Left ventricle myocardium inferior (tissue), 1 donor: ENCODE data around the gene AGR3. TPM values are rescaled to one million over a fixed set of nuclear protein-coding genes. Genes with fewer than 3 reads are reported as not detected.

Experiments used
- DNase-seq: peaks from one replicate; pipeline ENCODE4 v3.0.0-alpha.2; 2020
- H3K27ac ChIP-seq: fragments of 200-600 bp; replicated peaks from 2 replicates; pipeline ENCODE4 v1.8.0; 2021
- H3K27me3 ChIP-seq: fragments of 200-600 bp; 2 replicates; pipeline ENCODE4 v1.8.0; 2021; ENCODE audit warnings: low read depth
- H3K36me3 ChIP-seq: fragments of 200-600 bp; 2 replicates; pipeline ENCODE4 v1.8.0; 2021
- H3K4me1 ChIP-seq: fragments of 200-600 bp; 2 replicates; pipeline ENCODE4 v1.8.0; 2021
- H3K4me3 ChIP-seq: fragments of 200-600 bp; 2 replicates; pipeline ENCODE4 v1.8.0; 2021; ENCODE audit warnings: mild to moderate bottlenecking, moderate library complexity
- H3K9me3 ChIP-seq: fragments of 200-600 bp; replicated peaks from 2 replicates; pipeline ENCODE4 v1.8.0; 2021
- CTCF ChIP-seq: fragments of 200-600 bp; IDR thresholded peaks from 2 replicates; pipeline ENCODE4 v1.8.0; 2021; ENCODE audit warnings: antibody characterized with exemption, mild to moderate bottlenecking, borderline replicate concordance
- intact Hi-C: fragments of 100-400 bp; cut with micrococcal nuclease; formaldehyde crosslinking; loops from one replicate; pipeline ENCODE4 v1.11.0; 2022
- total RNA-seq: library from RNA; stranded (reverse); fragmentation: NEBNext Ultra II Directional; extraction: Animal tissue kit (Norgen Biotek cat#: 25700); gene quantifications from one replicate; pipeline ENCODE4 v1.2.1, GENCODE V29; 2021
- donor health status: DM: no; HTN: yes; CAD: no; lungs with severe emphysema.

Gene AGR3
- total RNA-seq, 1 donor from 2014 or later = not detected

DNA sequence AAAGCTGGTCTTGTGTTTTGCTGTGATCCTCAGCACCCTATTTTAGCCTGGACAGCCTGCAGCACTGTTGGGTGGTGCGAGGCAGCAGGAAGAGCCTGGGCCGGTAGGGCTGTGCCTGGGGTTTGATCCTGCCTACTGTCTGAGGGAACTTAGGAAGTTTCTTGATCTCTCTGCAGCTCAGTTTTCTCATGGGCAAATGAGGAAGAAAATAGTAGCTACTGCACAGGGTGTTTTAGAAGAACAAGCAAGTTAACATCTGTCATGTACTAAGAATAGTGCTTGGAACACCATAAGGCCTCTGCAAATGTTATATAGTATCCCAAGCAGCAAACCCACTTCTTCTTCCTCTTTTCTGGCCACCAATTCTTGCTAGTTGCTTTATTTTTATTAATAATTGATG lies 65.0 kb downstream of the AGR3 start:
- H3K4me1 ChIP-seq = no peaks in the 10 kb centered on the region
- H3K4me3 ChIP-seq = no peak overlapping the region
- TF ChIP-seq CTCF = no peak
- H3K27me3 ChIP-seq = no peaks in the 10 kb centered on the region
- H3K9me3 ChIP-seq = no peaks in the 10 kb centered on the region
- no peak for DNase-seq
- intact Hi-C loops = no loop called here
- no peaks in the 10 kb centered on the region for H3K36me3 ChIP-seq
- no peak overlapping the region for H3K27ac ChIP-seq

- Histone ChIP-seq H3K27me3 (no peaks in the 10 kb centered on the region), H3K36me3 (no peaks in the 10 kb centered on the region), H3K4me3 (no peak overlapping the region), H3K27ac (no peak overlapping the region), H3K9me3 (no peaks in the 10 kb centered on the region), H3K4me1 (no peaks in the 10 kb centered on the region)
- no peak for DNase-seq
- intact Hi-C loops = no loop called here
- TF ChIP-seq CTCF = no peak
Observed at GRCh38 chr7:16815001-16815400, 66.8 kb downstream of the AGR3 start.

- no peak overlapping the region for H3K27ac ChIP-seq
Observed at GRCh38 chr7:16813232-16813616, 68.6 kb downstream of the AGR3 start.

GRCh38 chr7:16812542-16813231 lies 69.1 kb downstream of the AGR3 start:
- Histone ChIP-seq H3K27me3 (no peaks in the 10 kb centered on the region), H3K36me3 (no peaks in the 10 kb centered on the region), H3K9me3 (no peaks in the 10 kb centered on the region), H3K4me3 (no peak overlapping the region), H3K4me1 (no peaks in the 10 kb centered on the region), H3K27ac (no peak overlapping the region)
- intact Hi-C loops = no loop called here
- TF ChIP-seq CTCF = no peak
- DNase-seq = no peak

More at GRCh38 chr7:16813232-16813616, 68.6 kb downstream of the AGR3 start:
- DNase-seq = no peak
- Histone ChIP-seq H3K9me3 (no peaks in the 10 kb centered on the region), H3K27me3 (no peaks in the 10 kb centered on the region), H3K4me1 (no peaks in the 10 kb centered on the region), H3K36me3 (no peaks in the 10 kb centered on the region), H3K4me3 (no peak overlapping the region)
- intact Hi-C loops = no loop called here
- TF ChIP-seq CTCF = no peak

- no peak for TF ChIP-seq CTCF
- H3K27ac ChIP-seq = no peak overlapping the region
- no peaks in the 10 kb centered on the region for H3K9me3 ChIP-seq
- intact Hi-C loops = no loop called here
- H3K4me3 ChIP-seq = no peak overlapping the region
- DNase-seq = no peak
- no peaks in the 10 kb centered on the region for H3K36me3 ChIP-seq
- H3K4me1 ChIP-seq = no peaks in the 10 kb centered on the region
- H3K27me3 ChIP-seq = no peaks in the 10 kb centered on the region
Observed at GRCh38 chr7:16811551-16811950, 70.2 kb downstream of the AGR3 start.
